K562 (cell line): ENCODE measurements around the gene LY6G6C. TPM values are rescaled to one million over a fixed set of nuclear protein-coding genes. Genes with fewer than 3 reads are reported as not detected.
A peak's percentile ranks its signal among the peaks of the same experiment; 100 is the strongest.

ENCODE experiments used
- ARID2 ChIP-seq: fragments of 450-650 bp; IDR thresholded peaks from 2 replicates; pipeline ENCODE4 v1.6.1; 2017; ENCODE audit warnings: antibody characterized with exemption, mild to moderate bottlenecking
- BRF2 ChIP-seq: IDR thresholded peaks from 3 replicates; pipeline ENCODE4 v1.6.1; 2011; ENCODE audit warnings: borderline replicate concordance, mild to moderate bottlenecking; ENCODE audit not compliant: insufficient read length, insufficient read depth
- FOXJ2 ChIP-seq: fragments of 200-800 bp; sonication (Bioruptor generic); IDR thresholded peaks from 2 replicates; pipeline ENCODE4 v1.6.1; 2016; ENCODE audit warnings: missing genetic modification characterization, missing compliant biosample characterization
- MBD2 ChIP-seq: sonication (generic); IDR thresholded peaks from 2 replicates; pipeline ENCODE4 v1.6.1; 2016; ENCODE audit warnings: low read depth, borderline replicate concordance
- POLR3A ChIP-seq: IDR thresholded peaks from 2 replicates; pipeline ENCODE4 v1.6.1; 2011; ENCODE audit warnings: borderline replicate concordance, mild to moderate bottlenecking, moderate library complexity; ENCODE audit not compliant: insufficient read length, insufficient read depth; ENCODE audit errors: extremely low read depth
- RFX7 ChIP-seq: fragments of 250-450 bp; sonication (Bioruptor Pico); IDR thresholded peaks from 2 replicates; pipeline ENCODE4 v1.5.1; 2021; ENCODE audit warnings: mild to moderate bottlenecking
- TBL1XR1 ChIP-seq, 2 experiments: IDR thresholded peaks; 2 replicates each; pipeline ENCODE4 v1.6.1; 2012; ENCODE audit warnings: improper control_type of control experiment in 2 of 2, low read length in 2 of 2, mild to moderate bottlenecking in 1 of 2
- YBX1 ChIP-seq: fragments of 450-650 bp; IDR thresholded peaks from 2 replicates; pipeline ENCODE4 v1.7.1; 2016; ENCODE audit warnings: mild to moderate bottlenecking
- ZNF407 ChIP-seq: fragments of 450-650 bp; IDR thresholded peaks from 2 replicates; pipeline ENCODE4 v1.6.1; 2016; ENCODE audit warnings: low read depth
- ZNF609 ChIP-seq: sonication (generic); formaldehyde crosslinking; IDR thresholded peaks from 2 replicates; pipeline ENCODE4 v1.8.1; 2023; ENCODE audit warnings: missing genetic modification reagents, mild to moderate bottlenecking, borderline replicate concordance
- polyA plus RNA-seq, 8 experiments: library from polyadenylated mRNA; depleted of rRNA in 4 of 8; stranded (reverse) in 5 of 8; unstranded in 3 of 8; fragments of >200 nt; fragmentation: Nextera tagmentation in 2 of 8; fragmentation: Illumina TruSeq in 1 of 8; extraction: Ambion mirVana in 2 of 8; extraction: Trizol in 1 of 8; gene quantifications; 2 replicates each; pipeline versions ENCODE4 v1.2.1 to v1.2.3, GENCODE V29; 2011 to 2014; ENCODE audit warnings: inconsistent platforms in 1 of 8, missing spikeins in 1 of 8
- total RNA-seq, 7 experiments: library from RNA; depleted of rRNA in 6 of 7; stranded (reverse); fragments of >200 nt in 6 of 7; fragmentation: Illumina TruSeq in 2 of 7; extraction: Trizol in 2 of 7; gene quantifications; 2 replicates each; pipeline versions ENCODE4 v1.2.1 to v1.2.3, GENCODE V29; 2011 to 2021; ENCODE audit warnings: low replicate concordance in 1 of 7
- TF ChIP-seq, protein P1 (sequence below): fragments of 250-450 bp; sonication (Bioruptor Pico); IDR thresholded peaks from 2 replicates; pipeline ENCODE4 v1.4.0; 2020

LY6G6C gene
- total and polyA plus RNA-seq, 9 of the 15 experiments (the other 6 are each of a cell fraction or from before 2014, with no cell fraction given) = 0.06 to 0.20 TPM; not detected in 7

DNA sequence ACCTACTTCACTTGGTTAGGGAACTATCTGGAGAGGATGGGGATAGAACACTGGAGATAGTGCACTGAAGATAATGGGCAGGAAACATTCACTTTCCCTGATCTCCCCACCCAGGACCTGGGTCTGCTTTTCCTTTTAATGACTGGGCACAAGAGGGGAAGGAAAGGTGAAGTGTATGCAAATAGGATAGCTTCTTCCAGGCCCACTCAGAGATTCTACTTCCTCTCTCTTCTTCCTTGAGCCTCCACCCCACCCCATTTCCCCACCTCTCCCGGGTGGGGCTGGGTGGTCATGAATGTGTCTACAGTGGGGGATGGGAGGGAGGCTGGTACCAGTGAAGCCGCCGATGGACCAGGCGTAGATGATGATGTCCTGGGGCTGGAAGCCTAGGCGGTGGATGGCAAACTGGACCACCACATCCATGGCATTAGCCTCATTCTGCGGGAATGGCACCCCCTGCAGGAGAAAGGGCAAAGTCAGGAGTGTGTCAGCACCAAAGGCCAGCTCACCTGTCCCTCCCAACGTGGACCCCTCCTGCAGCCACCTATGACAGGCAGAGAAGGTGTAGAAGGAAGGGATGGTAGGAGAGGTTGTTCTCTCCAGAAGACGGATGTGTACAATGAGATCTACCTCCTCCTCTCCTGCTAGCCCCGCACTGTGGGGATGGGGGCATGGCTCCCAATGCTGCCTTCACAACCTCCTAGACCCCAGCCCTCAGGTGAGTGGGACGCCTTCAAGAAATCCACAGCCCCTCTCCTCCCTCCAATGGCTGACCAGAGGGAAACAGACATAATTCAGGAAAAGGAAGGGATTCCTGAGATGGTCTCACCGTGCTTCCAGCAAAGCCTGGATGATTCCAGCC, 32.1 kb downstream of the LY6G6C start (continued):
- TF ChIP-seq, protein P1, sequence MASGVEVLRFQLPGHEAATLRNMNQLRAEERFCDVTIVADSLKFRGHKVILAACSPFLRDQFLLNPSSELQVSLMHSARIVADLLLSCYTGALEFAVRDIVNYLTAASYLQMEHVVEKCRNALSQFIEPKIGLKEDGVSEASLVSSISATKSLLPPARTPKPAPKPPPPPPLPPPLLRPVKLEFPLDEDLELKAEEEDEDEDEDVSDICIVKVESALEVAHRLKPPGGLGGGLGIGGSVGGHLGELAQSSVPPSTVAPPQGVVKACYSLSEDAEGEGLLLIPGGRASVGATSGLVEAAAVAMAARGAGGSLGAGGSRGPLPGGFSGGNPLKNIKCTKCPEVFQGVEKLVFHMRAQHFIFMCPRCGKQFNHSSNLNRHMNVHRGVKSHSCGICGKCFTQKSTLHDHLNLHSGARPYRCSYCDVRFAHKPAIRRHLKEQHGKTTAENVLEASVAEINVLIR = no peak
- TF ChIP-seq TBL1XR1 (IDR thresholded peaks at IDR 0.05; ENCODE audit: low read length in 2 of 2) (no peak), POLR3A (no peak), YBX1 (no peak), RFX7 (CRISPR knock-in tag) (no peak), ZNF609 (CRISPR knock-in tag) (0 out of 2 replicates have a peak, but pooled peaks have one; percentile 56), BRF2 (no peak), ARID2 (no peak; the same call in 1 of the 2 replicates), MBD2 (no peak), ZNF407 (no peak), FOXJ2 (no peak)
